Peyer's patch (tissue), 4 donors: ENCODE data around the gene MSH6. TPM values are rescaled to one million over a fixed set of nuclear protein-coding genes. Genes with fewer than 3 reads are reported as not detected.

Experiments
- DNase-seq, 3 donors: peaks; one replicate each; pipeline ENCODE4 v3.0.0-alpha.2; 2017 to 2019
- H3K27ac ChIP-seq, 4 donors: fragments of 200-600 bp; sonication (generic); one replicate each; pipeline ENCODE4 v1.5.1; 2016 to 2019
- H3K27me3 ChIP-seq, 2 donors: fragments of 200-600 bp; sonication (generic); one replicate each; pipeline ENCODE4 v1.5.1; 2019
- H3K36me3 ChIP-seq, 3 donors: fragments of 200-600 bp; sonication (generic); one replicate each; pipeline ENCODE4 v1.5.1; 2016 to 2019
- H3K4me1 ChIP-seq, 4 donors: fragments of 200-600 bp; sonication (generic); one replicate each; pipeline ENCODE4 v1.5.1; 2016 to 2019
- H3K4me3 ChIP-seq, 4 donors: fragments of 200-600 bp; sonication (generic); 1 replicate in 3 of 4; 2 replicates in 1 of 4; pipeline ENCODE4 v1.5.1; 2016 to 2019; ENCODE audit warnings: mild to moderate bottlenecking in 1 of 4
- H3K9me3 ChIP-seq, 4 donors: fragments of 200-600 bp; sonication (generic); one replicate each; pipeline ENCODE4 v1.5.1; 2016 to 2019; ENCODE audit warnings: mild to moderate bottlenecking in 1 of 4
- POLR2A ChIP-seq, 2 donors: fragments of 450-650 bp; IDR thresholded peaks; one replicate each; pipeline ENCODE4 v1.5.1; 2017; ENCODE audit warnings: antibody characterized with exemption in 2 of 2, mild to moderate bottlenecking in 2 of 2, moderate library complexity in 2 of 2
- total RNA-seq, 4 donors: library from RNA; depleted of rRNA; stranded (reverse); fragments of >200 nt; gene quantifications; one replicate each; pipeline ENCODE4 v1.1.0, GENCODE V29; 2016
- TF ChIP-seq, protein P1 (sequence below), 6 experiments: fragments of 450-650 bp in 4 of 6; fragments of 200-600 bp in 2 of 6; sonication (generic) in 1 of 6; IDR thresholded peaks; one replicate each; pipeline ENCODE4 v1.5.1; 2017 to 2019; ENCODE audit warnings: antibody characterized with exemption in 6 of 6, mild to moderate bottlenecking in 3 of 6, moderate library complexity in 1 of 6

Gene MSH6
- total RNA-seq, 4 donors from 2014 or later: 12.4 to 32.2 (median 16.2) TPM

- H3K36me3 ChIP-seq: no peaks in the 10 kb centered on the region
- no peak overlapping the region for H3K4me3 ChIP-seq
- no peak overlapping the region for H3K27ac ChIP-seq
- no peaks in the 10 kb centered on the region for H3K4me1 ChIP-seq
- no peaks in the 10 kb centered on the region for H3K9me3 ChIP-seq
- TF ChIP-seq, protein P1, sequence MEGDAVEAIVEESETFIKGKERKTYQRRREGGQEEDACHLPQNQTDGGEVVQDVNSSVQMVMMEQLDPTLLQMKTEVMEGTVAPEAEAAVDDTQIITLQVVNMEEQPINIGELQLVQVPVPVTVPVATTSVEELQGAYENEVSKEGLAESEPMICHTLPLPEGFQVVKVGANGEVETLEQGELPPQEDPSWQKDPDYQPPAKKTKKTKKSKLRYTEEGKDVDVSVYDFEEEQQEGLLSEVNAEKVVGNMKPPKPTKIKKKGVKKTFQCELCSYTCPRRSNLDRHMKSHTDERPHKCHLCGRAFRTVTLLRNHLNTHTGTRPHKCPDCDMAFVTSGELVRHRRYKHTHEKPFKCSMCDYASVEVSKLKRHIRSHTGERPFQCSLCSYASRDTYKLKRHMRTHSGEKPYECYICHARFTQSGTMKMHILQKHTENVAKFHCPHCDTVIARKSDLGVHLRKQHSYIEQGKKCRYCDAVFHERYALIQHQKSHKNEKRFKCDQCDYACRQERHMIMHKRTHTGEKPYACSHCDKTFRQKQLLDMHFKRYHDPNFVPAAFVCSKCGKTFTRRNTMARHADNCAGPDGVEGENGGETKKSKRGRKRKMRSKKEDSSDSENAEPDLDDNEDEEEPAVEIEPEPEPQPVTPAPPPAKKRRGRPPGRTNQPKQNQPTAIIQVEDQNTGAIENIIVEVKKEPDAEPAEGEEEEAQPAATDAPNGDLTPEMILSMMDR (IDR thresholded peaks at IDR 0.05): no peak
- TF ChIP-seq POLR2A (IDR thresholded peaks at IDR 0.05): no peak
- DNase-seq: no peak
- no peaks in the 10 kb centered on the region for H3K27me3 ChIP-seq
Measured at GRCh38 chr2:47767497-47767844, 15.5 kb upstream of the MSH6 start.

DNA sequence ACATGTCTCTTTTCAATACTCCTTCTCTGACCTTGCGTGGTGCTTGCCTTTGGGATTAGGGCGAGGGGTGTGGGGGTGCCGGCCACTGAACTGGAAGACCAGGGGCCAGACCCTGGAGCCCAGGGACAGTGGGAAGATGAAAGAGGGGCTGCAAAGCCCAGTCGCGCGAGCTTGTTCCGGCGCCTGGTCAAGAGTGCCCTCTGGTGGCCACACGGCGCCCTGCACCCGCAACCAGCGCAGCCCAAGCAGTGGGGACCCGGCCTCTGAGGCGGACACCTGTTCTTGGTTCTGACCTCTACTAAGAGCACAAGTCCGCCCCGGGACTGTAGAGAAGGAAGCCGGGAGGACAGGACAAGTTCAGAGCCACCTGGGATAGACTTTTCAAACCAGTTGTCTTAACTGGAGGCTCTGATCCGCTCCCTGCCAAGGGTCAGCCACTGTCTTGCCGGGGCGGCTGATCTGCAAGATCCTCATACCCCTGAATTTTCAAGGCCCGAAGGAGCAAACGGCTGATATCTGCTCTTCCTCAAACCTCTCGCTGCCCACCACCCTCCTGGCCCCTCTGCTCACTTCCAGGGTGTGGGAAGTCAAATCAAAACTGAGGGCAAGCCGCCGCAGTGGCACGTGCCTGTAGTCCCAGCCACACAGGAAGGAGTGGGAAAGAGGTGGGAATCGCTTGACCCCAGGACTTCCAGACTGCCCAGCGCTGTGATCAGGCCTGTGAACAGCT lies 14.9 kb upstream of the MSH6 start:
- H3K9me3 ChIP-seq: no peaks in the 10 kb centered on the region
- no peak overlapping the region for H3K27ac ChIP-seq
- DNase-seq: peak; percentile 63 to 85 (median 79)
- H3K4me1 ChIP-seq: no peaks in the 10 kb centered on the region
- H3K4me3 ChIP-seq: no peak overlapping the region
- no peaks in the 10 kb centered on the region for H3K27me3 ChIP-seq
- no peak for TF ChIP-seq POLR2A (IDR thresholded peaks at IDR 0.05)
- TF ChIP-seq, protein P1 (IDR thresholded peaks at IDR 0.05): peak; percentile 89 to 99 (median 94)
- H3K36me3 ChIP-seq: no peaks in the 10 kb centered on the region

DNA sequence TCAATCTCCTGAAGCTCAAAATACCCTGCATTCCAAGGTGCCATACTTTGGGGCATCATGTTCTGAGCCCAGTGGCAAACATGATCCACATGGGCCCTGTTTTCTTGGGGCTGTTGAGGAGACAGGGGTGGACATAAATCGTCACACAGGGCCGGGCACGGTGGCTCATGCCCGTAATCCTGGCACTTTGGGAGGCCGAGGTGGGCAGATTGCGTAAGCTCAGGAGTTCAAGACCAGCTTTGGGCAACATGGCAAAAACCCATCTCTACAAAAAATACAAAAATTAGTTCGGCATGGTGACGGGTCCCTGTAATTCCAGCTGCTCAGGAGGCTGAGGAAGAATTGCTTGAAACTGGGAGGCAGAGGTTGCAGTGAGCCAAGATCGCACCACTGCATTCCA lies 13.6 kb upstream of the MSH6 start:
- H3K36me3 ChIP-seq: no peaks in the 10 kb centered on the region
- H3K27ac ChIP-seq: no peak overlapping the region
- no peaks in the 10 kb centered on the region for H3K4me1 ChIP-seq
- no peak for DNase-seq
- H3K4me3 ChIP-seq: no peak overlapping the region
- H3K27me3 ChIP-seq: no peaks in the 10 kb centered on the region
- H3K9me3 ChIP-seq: no peaks in the 10 kb centered on the region
- TF ChIP-seq POLR2A (IDR thresholded peaks at IDR 0.05): no peak
- TF ChIP-seq, protein P1 (IDR thresholded peaks at IDR 0.05): no peak

DNA sequence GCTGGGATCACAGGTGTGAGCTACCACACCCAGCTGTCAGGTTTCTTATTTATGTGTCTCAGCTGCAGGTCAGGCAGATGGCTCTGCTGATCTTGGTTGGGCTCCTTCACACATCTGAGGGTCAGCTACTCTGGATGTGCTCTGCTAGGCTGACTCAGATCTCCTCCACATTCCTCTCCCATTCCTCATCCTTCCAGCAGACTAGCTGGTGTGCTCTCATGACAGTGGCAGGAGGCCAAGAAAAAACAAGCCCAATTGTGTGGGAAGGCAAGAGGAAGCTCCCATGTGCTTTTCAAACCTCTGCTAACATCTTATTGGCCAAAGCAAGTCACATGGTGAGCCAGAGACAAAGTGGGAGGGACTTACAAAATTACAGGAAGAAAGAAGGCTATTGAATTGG lies 11.7 kb upstream of the MSH6 start:
- Histone ChIP-seq H3K27ac (no peak overlapping the region), H3K4me3 (no peak overlapping the region), H3K4me1 (no peaks in the 10 kb centered on the region), H3K9me3 (no peaks in the 10 kb centered on the region), H3K27me3 (no peaks in the 10 kb centered on the region), H3K36me3 (no peaks in the 10 kb centered on the region)
- no peak for DNase-seq
- TF ChIP-seq POLR2A (IDR thresholded peaks at IDR 0.05): no peak
- TF ChIP-seq, protein P1 (IDR thresholded peaks at IDR 0.05): no peak

DNA sequence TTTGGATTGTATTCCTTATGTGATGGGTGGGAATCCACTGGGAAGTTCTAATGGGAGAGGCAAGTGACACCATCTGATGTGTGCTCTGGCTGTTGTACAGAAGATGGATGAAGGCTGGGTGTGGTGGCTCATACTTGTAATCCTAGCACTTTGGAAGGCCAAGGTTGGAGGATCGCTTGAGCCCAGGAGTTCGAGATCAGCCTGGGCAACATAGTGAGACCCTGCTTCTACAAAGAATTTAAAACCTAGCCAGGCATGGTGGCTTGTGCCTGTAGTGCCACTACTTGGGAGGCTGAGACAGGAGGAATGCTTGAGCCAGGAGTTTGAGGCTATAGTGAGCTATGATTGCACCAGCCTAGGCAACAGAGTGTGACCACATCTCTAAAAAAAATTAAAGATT lies 10.6 kb upstream of the MSH6 start:
- no peaks in the 10 kb centered on the region for H3K36me3 ChIP-seq
- no peak overlapping the region for H3K4me3 ChIP-seq
- DNase-seq: no peak
- H3K4me1 ChIP-seq: no peaks in the 10 kb centered on the region
- H3K27me3 ChIP-seq: no peaks in the 10 kb centered on the region
- H3K9me3 ChIP-seq: no peaks in the 10 kb centered on the region
- TF ChIP-seq, protein P1 (IDR thresholded peaks at IDR 0.05): no peak
- TF ChIP-seq POLR2A (IDR thresholded peaks at IDR 0.05): no peak
- no peak overlapping the region for H3K27ac ChIP-seq
